Measurements from ENCODE around the gene LTN1.
"Not testable (repeated sequence)": the region's sequence is repeated elsewhere in the genome, so short reads cannot be mapped to it uniquely, and the experiment has no call there.

Gene LTN1

DNA sequence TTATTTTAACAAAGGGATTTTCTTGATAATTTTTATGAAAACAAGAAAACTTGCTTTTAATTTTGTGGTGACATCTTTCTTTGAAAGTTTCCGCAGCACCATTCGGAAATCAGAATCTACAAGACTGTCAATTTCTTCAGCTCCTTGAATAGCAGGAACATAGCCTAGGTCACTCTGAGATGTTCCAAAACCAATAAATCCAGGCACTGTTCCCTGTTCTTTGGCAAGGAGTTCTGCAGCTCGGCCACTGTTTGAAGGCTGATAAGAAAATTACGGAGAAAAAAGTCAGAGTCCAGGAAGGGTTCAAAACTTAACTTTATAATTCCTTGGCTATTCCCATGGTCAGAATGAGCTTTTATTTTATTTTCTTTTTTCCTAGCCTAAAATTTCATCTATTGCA is 6.0 kb downstream of the LTN1 start:
- DNase-seq = no peak

DNA sequence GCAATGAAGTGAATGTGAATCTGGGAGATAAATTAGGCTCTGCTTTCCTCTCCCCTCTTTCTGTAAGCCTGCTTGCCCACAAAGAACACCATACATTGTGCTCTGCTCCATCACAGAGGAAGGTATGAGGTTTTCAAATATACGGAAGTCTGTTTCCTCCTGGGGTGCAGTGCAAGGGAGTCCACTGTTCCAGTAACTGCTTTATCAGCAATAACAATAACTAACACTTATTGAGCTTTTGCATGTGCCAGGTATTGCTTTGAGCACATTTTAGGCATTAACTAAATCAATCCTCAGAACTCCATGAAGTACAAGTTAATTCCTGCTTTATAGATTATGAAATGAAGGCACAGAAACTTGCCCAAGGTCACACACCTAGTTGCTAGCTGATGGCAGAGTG is 10.0 kb downstream of the LTN1 start:
- no peak for DNase-seq

DNA sequence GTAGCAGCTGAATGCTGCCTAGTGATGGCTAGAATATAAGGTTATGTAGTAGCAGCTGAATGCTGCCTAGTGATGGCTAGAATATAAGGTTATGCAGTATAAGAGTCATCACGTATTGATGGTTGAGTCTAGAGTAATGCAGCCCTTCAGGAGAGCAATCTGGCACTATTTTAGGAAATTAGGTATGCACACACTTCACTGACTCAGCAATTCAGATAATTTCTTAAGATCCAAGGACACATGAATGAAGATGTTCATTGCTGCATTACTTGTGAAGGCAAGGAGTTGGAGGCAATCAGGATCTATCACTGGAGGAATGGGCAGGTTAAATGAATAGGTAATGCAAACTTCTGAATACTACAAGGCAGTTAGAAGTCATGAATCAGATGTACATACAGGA is 13.6 kb downstream of the LTN1 start:
- DNase-seq = no peak

- no peak for DNase-seq
Observed at GRCh38 chr21:28975397-28975796, 17.3 kb downstream of the LTN1 start.

DNA sequence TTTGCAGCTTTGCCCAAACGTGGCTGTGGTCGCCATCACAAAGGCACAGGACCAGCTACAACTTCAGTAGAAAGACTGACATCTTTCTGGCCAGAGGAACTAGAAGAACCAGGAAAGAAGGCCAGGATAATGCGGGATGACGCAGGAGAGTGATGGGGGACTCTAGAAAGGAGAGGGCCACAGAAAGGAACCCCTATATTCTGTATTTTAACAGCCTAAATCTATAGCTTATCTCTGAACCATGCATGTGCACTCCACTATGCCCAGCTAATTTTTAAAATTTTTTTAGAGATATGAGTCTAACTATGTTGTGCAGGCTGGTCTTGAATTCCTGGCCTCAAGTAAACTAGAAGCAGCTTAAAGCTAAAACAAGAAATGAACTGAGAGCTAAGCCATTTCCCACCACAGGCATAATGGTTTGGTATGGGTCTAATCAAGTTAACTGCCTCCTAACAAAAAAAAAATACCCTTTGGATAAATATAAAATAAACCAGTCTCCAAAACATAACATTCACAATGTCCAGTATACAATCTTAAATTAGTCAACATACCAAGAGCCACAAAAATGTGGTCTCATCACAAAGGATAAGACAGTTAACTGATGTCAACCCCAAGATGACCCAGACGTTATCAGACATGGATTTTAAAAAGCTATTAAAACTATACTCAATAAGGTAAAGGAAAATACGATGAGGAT is 18.0 kb downstream of the LTN1 start:
- no peak for DNase-seq

DNA sequence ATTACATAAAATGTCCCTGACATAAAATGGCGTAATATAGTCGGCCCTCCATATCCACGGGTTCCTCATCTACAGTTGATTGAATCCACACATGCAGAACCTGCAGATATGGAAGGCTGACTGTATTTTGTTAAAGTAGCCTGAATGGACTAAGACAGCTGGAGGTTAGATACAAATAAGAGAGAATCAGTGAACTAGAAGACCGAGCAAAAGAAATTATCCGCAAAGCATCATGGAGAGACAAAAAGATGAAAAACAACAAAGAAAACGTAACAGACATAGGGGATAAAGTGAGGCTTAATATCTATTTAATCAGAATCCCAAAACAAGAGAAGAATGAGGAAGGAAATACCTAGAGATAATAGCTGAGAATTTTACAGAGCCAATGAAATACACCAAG is 20.3 kb downstream of the LTN1 start:
- no peak for DNase-seq

DNA sequence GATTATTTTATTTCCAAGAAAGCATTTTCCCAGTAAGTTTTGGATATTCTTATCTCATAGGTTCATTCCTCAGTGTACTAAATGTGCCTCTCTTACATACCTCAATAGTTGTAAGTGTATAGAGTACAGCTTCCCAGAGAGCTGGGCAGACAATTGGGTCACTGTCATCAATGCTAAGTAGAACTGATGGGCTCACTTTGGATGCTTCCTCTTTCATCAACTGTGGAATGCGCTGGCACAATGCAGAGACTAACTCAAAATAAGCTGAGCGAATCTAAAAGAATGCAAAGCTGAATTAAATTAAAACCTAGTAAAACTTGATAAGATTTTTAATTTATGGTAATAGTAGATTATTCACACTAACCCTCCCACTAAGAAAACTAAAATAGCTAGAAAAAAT is 21.5 kb downstream of the LTN1 start:
- DNase-seq = no peak

DNA sequence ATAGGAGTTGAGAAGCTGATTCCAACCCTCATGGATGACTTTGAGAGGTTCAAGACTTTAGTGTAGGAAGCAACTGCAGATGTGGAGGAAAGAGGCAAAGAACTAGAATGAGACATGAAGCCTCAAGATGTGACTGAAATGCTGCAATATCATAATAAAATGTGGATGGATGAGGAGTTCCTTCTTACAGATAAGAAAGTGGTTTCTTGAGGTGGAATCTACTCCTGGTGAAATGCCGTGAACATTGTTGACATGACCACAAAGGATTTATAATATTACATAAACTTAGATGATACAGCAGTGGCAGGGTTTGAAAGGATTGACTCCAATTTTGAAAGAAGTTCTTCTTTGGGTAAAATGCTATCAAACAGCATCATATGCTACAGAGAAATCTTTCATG is 28.8 kb downstream of the LTN1 start:
- DNase-seq = no peak

DNA sequence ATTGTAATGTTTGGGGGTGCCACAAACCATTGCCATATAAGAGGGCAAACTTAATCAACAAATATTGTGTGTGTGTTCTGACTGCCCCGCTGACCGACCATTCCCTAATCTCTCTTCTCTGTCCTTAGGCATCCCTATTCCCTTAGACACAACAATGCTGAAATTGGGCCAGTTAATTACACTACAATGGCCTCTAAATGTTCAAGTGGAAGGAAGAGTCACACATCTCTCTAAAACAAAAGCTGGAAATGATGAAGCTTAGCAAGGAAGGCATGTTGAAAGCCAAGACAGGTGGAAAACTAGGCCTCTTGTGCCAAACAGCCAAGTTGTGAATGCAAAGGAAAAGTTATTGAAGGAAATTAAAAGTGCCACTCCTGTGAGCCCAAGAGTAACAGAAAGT is 30.2 kb downstream of the LTN1 start:
- DNase-seq = no peak

DNA sequence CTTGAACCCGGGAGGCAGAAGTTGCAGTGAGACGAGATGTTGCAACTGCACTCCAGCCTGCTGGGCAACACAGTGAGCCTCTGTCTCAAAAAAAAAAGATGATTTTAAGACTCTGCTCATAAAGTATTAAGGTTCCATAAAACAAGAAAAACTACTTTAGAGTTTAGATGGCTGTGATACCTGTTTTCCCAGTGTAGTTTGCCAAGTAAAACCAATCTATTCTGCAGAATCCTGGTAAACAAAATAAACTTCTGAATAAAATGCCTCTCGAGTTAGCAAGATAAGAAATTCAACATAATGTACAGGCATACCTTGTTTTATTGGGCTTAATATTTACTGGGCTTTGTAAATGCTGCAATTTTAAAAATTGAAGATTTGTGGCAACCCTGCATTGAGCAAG is 30.8 kb downstream of the LTN1 start:
- DNase-seq = no peak

GRCh38 chr21:28960245-28960644 is 32.4 kb downstream of the LTN1 start:
- DNase-seq = no peak

- no peak for DNase-seq
Observed at GRCh38 chr21:28959367-28960099, 33.1 kb downstream of the LTN1 start.

- DNase-seq = no peak
Observed at GRCh38 chr21:28953247-28953646, 39.4 kb downstream of the LTN1 start.

GRCh38 chr21:28952686-28953085 is 40.0 kb downstream of the LTN1 start:
- DNase-seq = no peak

- no peak for DNase-seq
Observed at GRCh38 chr21:28949318-28949717, 43.4 kb downstream of the LTN1 start.

DNA sequence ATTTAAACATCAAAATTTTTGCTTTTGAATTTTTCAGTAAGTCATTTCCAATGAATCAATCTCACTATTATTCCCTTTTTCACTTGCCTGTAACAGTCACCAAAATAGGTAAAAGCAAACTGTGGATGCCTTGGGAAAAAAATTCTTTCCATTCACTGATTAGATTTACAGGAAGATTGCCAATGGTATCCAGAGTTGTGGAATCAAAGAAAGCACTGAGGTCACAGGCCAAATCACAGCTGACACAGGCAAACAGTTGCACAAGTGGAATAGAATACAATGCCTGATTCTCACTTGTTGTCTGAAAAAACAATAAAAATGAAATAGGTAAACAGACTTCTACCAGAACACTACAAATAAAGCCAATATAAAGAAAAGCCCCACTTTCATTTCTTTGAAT is 48.4 kb downstream of the LTN1 start:
- DNase-seq = no peak

DNA sequence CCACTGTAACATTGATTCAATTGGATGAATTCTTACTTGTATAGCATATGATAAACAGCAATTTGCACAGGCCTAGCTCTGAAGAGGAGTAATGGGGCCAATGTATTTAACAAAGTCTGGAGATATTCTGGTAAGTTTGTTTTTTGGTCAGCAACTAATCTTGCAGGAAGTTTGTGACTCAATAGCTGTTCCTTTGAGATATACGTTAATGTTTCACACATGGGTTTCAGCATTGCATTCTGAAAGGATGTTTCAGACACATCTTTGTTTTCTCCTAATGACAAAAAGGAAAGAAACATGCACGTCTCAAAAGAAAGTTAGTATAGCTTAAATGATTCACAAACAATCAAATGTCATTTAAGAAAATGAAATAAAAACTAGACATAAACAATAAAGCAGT is 49.0 kb downstream of the LTN1 start:
- DNase-seq = no peak

DNA sequence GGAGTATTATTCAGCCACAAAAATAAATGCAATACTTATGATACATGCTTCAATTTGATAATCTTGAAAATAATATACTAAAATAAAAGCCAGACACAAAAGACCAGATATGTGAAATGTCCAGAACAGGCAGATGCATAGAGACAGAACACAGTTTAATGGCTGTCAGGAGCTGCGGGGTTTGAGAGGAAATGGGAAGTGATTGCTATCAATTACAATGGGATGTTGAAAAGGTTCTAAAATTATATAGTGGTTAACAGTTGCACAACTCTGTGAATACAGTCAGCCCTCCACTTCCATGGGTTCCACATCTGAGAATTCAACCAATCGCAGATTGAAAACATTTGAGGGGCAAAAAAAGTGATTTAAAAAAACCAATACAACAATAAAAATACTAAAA is 54.0 kb downstream of the LTN1 start:
- no peak for DNase-seq

DNA sequence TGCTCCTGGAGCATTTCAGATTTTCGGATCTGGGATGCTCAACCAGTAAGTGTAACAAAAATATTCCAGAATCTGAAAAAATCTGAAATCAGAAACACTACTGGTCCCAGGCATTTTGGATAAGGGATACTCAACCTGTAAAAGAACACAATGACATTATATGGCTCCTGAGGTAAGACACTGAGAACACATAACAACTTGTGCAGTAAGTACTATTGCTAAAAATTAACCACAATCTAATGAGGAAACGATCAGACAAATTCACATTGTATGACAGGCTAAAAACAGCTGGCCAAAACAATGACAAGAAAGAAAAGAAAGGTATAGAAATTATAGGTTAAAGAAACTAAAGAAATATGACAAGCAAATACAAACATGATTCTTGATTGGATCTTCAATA is 54.9 kb downstream of the LTN1 start:
- no peak for DNase-seq

DNA sequence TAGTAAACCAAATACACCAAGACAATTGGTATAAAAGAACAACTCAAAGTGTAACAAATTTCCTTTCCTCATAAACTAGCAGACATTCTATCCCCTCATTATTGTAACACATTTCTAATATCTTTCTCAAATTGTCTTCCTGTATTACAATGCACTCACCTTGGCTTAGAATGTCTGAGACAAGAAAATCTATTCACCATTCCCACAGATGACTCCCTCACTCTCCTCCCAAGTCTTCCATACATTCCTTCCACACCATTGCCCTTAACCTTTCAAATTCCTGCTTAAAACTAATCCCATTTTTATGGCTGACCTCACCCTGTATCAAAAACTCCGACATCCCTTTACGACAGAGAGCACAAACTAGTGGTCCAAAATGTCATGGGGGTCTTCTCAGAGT is 56.0 kb downstream of the LTN1 start:
- no peak for DNase-seq

DNA sequence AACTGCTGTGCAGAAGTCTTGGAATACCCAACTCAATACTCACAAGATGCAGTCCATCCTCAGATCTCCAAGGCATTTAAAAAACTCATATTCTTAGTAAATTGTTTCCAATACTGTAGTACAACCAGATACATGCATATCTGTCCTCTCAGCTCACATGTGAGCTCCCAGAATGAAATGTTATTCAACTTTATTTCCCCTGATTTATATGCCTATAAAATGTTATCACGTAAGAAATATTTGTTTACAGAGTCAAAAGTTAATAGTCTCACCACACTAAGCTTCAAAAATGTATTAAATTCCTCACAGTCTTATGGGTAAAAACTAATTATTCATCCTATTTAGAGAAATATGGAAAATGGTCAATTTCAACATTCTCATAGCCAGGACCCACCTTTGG is 56.6 kb downstream of the LTN1 start:
- DNase-seq = no peak

DNA sequence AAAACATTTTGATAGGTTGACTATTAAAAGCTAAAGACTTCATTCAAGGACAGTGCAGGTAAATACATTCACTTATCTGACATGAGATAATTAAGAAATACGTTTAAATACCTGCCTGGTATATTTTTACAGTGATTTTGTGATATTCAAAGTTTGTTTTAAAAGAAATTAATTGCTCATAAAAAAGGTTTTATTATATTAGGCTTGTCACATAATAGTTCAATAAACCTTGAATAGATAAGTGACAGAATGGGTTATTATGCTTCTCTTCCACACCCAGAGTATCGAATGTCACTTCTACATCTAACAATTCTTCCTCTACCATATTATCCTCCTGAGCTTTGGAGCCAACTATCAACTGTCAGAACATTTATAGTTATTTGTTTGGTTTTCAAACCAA is 60.0 kb downstream of the LTN1 start:
- DNase-seq = no peak

GRCh38 chr21:28931708-28932372 is 60.8 kb downstream of the LTN1 start:
- DNase-seq = not testable (repeated sequence)

All from SHP77 (cell line).